ENCODE data around the gene FCRL1. TPM values are rescaled to one million over a fixed set of nuclear protein-coding genes. Genes with fewer than 3 reads are reported as not detected.

FCRL1 gene
- total and polyA plus RNA-seq, 10 of the 15 experiments (the other 5 are each of a cell fraction or from before 2014, with no cell fraction given), result 0.23 to 2.4 (median 0.87) TPM; not detected in 2

GRCh38 chr1:157844089-157844830 lies 24.3 kb upstream of the FCRL1 start:
- H2AFZ ChIP-seq (ENCODE audit: control insufficient read depth, low read depth, low read length), result no peak overlapping the region
- no peak overlapping the region for H3K27ac ChIP-seq (ENCODE audit: control insufficient read depth, insufficient read depth)
- H4K20me1 ChIP-seq (ENCODE audit: control insufficient read depth, insufficient read depth), result no peaks in the 10 kb centered on the region
- ChIA-PET CTCF (no interaction called here), POLR2A (no interaction called here), RAD21 (ENCODE audit: unreplicated experiment) (no interaction called here), SMC1A (ENCODE audit: uncharacterized antibody, unreplicated experiment) (interaction anchor here (0.7 kb wide), 1 partner anchor 173 kb away, joined by 4 read pairs; no protein-coding TSS in a partner anchor)
- no peaks in the 10 kb centered on the region for H3K9me3 ChIP-seq (replicated peaks; ENCODE audit: control insufficient read depth, insufficient read depth, low read length)
- H3K27me3 ChIP-seq (replicated peaks in 1 of 2; ENCODE audit: control insufficient read depth in 2 of 2, insufficient read depth in 2 of 2, low read length in 1 of 2), result no peaks in the 10 kb centered on the region
- peaks cover 22% of the 10 kb centered on the region for H3K4me1 ChIP-seq (ENCODE audit: control insufficient read depth, insufficient read depth, low read length)
- no peaks in the 10 kb centered on the region for H3K79me2 ChIP-seq (ENCODE audit: control insufficient read depth, insufficient read depth, low read length)
- H3K36me3 ChIP-seq (ENCODE audit: control insufficient read depth in 2 of 2, insufficient read depth in 2 of 2, low read length in 1 of 2), result no peaks in the 10 kb centered on the region
- H3K4me3 ChIP-seq, result no peak overlapping the region
- ATAC-seq (no peak), DNase-seq (ENCODE audit: low read depth, low spot score) (no peak), FAIRE-seq (no peak)
- no peak overlapping the region for H3K4me2 ChIP-seq (ENCODE audit: control insufficient read depth, insufficient read depth)
- no peak overlapping the region for H3K9ac ChIP-seq (ENCODE audit: control insufficient read depth, insufficient read depth, low read length)
- WGBS (ENCODE audit: insufficient coverage, insufficient replicate concordance, low lambda C conversion rate, missing lambda C conversion rate), result 29% methylated on average over 4 of the region's 4 CpGs
- intact Hi-C loops (cut with micrococcal nuclease; ENCODE audit: unreplicated experiment) (no loop called here), in situ Hi-C loops (cut with MboI) (no loop called here)
- BruUV-seq (replicated peaks), result no TSS peak
- TF ChIP-seq CREB1 (IDR thresholded peaks at IDR 0.05; ENCODE audit: low read depth) (no peak), KAT2A (conservative IDR thresholded peaks at IDR 0.05; ENCODE audit: control insufficient read depth, low read depth, low read length) (no peak), HDGF (IDR thresholded peaks at IDR 0.05) (no peak), BCL3 (IDR thresholded peaks at IDR 0.05; ENCODE audit: borderline replicate concordance, insufficient read depth, low read depth, low read length, poor library complexity, severe bottlenecking) (no peak), FOXK2 (IDR thresholded peaks at IDR 0.05) (no peak), MTA2 (IDR thresholded peaks at IDR 0.05; ENCODE audit: low read depth) (no peak), CHD2 (IDR thresholded peaks at IDR 0.05; ENCODE audit: borderline replicate concordance, low read depth, low read length) (no peak), JUNB (IDR thresholded peaks at IDR 0.05) (peak; percentile 6; the same call in 1 of the 2 replicates), POLR2A (IDR thresholded peaks at IDR 0.05; ENCODE audit: low read depth, low read length) (no peak), IKZF2 (IDR thresholded peaks at IDR 0.05) (no peak), GATAD2B (conservative IDR thresholded peaks at IDR 0.05; ENCODE audit: low read depth) (no peak), HCFC1 (IDR thresholded peaks at IDR 0.05; ENCODE audit: low read length) (no peak), RAD51 (IDR thresholded peaks at IDR 0.05) (no peak), BRCA1 (IDR thresholded peaks at IDR 0.05; ENCODE audit: low read depth, low read length) (no peak), TCF12 (IDR thresholded peaks at IDR 0.05; ENCODE audit: low read depth, low read length) (no peak), EZH2 (IDR thresholded peaks at IDR 0.05; ENCODE audit: borderline replicate concordance, control insufficient read depth, low read depth, low read length) (no peak), SKIL (IDR thresholded peaks at IDR 0.05; ENCODE audit: low read depth, poor library complexity, severe bottlenecking) (no peak), EED (IDR thresholded peaks at IDR 0.05; ENCODE audit: low read depth) (peak; percentile 27; the same call in 1 of the 2 replicates), BMI1 (IDR thresholded peaks at IDR 0.05; ENCODE audit: borderline replicate concordance) (no peak), ZNF24 (IDR thresholded peaks at IDR 0.05) (no peak), ETV6 (conservative IDR thresholded peaks at IDR 0.05 in 1 of 2, IDR thresholded peaks at IDR 0.05 in 1 of 2; ENCODE audit: borderline replicate concordance in 1 of 2, low read depth in 1 of 2) (peak in 1 of 2 experiments; percentile 66; a peak in 1 of 4 replicates), ATF3 (IDR thresholded peaks at IDR 0.05; ENCODE audit: borderline replicate concordance, extremely low read depth, low read depth, low read length) (no peak), CBFB (IDR thresholded peaks at IDR 0.05; ENCODE audit: low read depth) (no peak)
